ENCODE measurements around the gene HTR3B.

HTR3B gene

GRCh38 chr11:113989916-113990315 is 85.3 kb downstream of the HTR3B start:
- Histone ChIP-seq H3K9me2 (replicated peaks; ENCODE audit: low read depth, low read length) (no peaks in the 10 kb centered on the region), H3K9ac (ENCODE audit: low read depth, low read length, poor library complexity, severe bottlenecking) (no peak overlapping the region), H3K36me3 (ENCODE audit: insufficient read depth, low read length) (no peaks in the 10 kb centered on the region), H3K4me3 (ENCODE audit: low read length, poor library complexity, severe bottlenecking) (no peak overlapping the region), H3K4me1 (ENCODE audit: insufficient read depth, low read length, poor library complexity, severe bottlenecking) (no peaks in the 10 kb centered on the region), H3K79me2 (ENCODE audit: insufficient read depth, low read length) (no peaks in the 10 kb centered on the region), H4K20me1 (ENCODE audit: insufficient read depth, low read length, poor library complexity, severe bottlenecking) (no peaks in the 10 kb centered on the region), H2AFZ (ENCODE audit: low read length) (no peak overlapping the region), H3K4me2 (ENCODE audit: low read depth, low read length, poor library complexity, severe bottlenecking) (no peak overlapping the region), H3K27me3 (ENCODE audit: insufficient read depth, low read length, poor library complexity, severe bottlenecking) (no peaks in the 10 kb centered on the region), H3K9me3 (ENCODE audit: insufficient read depth, low read depth, low read length) (no peaks in the 10 kb centered on the region), H3F3A (ENCODE audit: low read depth) (no peaks in the 10 kb centered on the region)
- TF ChIP-seq CTCF (conservative IDR thresholded peaks at IDR 0.05; ENCODE audit: low read length), result no peak
- no peak for TF ChIP-seq EZH2phosphoT487 (IDR thresholded peaks at IDR 0.05; ENCODE audit: borderline replicate concordance)

- Histone ChIP-seq H2AFZ (ENCODE audit: low read length) (no peak overlapping the region), H3K79me2 (ENCODE audit: insufficient read depth, low read length) (no peaks in the 10 kb centered on the region), H3F3A (ENCODE audit: low read depth) (no peaks in the 10 kb centered on the region), H3K36me3 (ENCODE audit: insufficient read depth, low read length) (no peaks in the 10 kb centered on the region), H3K9ac (ENCODE audit: low read depth, low read length, poor library complexity, severe bottlenecking) (no peak overlapping the region), H3K9me2 (replicated peaks; ENCODE audit: low read depth, low read length) (no peaks in the 10 kb centered on the region), H3K27me3 (ENCODE audit: insufficient read depth, low read length, poor library complexity, severe bottlenecking) (no peaks in the 10 kb centered on the region), H3K4me3 (ENCODE audit: low read length, poor library complexity, severe bottlenecking) (no peak overlapping the region), H3K4me1 (ENCODE audit: insufficient read depth, low read length, poor library complexity, severe bottlenecking) (no peaks in the 10 kb centered on the region), H3K9me3 (ENCODE audit: insufficient read depth, low read depth, low read length) (no peaks in the 10 kb centered on the region), H3K4me2 (ENCODE audit: low read depth, low read length, poor library complexity, severe bottlenecking) (no peak overlapping the region), H4K20me1 (ENCODE audit: insufficient read depth, low read length, poor library complexity, severe bottlenecking) (no peaks in the 10 kb centered on the region)
- TF ChIP-seq CTCF (conservative IDR thresholded peaks at IDR 0.05; ENCODE audit: low read length) (no peak), EZH2phosphoT487 (IDR thresholded peaks at IDR 0.05; ENCODE audit: borderline replicate concordance) (no peak)
Observed at GRCh38 chr11:113991170-113991569, 86.6 kb downstream of the HTR3B start.

GRCh38 chr11:113991718-113992458 is 87.3 kb downstream of the HTR3B start:
- Histone ChIP-seq H4K20me1 (ENCODE audit: insufficient read depth, low read length, poor library complexity, severe bottlenecking) (no peaks in the 10 kb centered on the region), H3K4me2 (ENCODE audit: low read depth, low read length, poor library complexity, severe bottlenecking) (no peak overlapping the region), H3K79me2 (ENCODE audit: insufficient read depth, low read length) (no peaks in the 10 kb centered on the region), H3K27me3 (ENCODE audit: insufficient read depth, low read length, poor library complexity, severe bottlenecking) (no peaks in the 10 kb centered on the region), H3K36me3 (ENCODE audit: insufficient read depth, low read length) (no peaks in the 10 kb centered on the region), H3K9me2 (replicated peaks; ENCODE audit: low read depth, low read length) (no peaks in the 10 kb centered on the region), H3K9me3 (ENCODE audit: insufficient read depth, low read depth, low read length) (no peaks in the 10 kb centered on the region), H3F3A (ENCODE audit: low read depth) (no peaks in the 10 kb centered on the region), H2AFZ (ENCODE audit: low read length) (no peak overlapping the region), H3K9ac (ENCODE audit: low read depth, low read length, poor library complexity, severe bottlenecking) (no peak overlapping the region), H3K4me1 (ENCODE audit: insufficient read depth, low read length, poor library complexity, severe bottlenecking) (no peaks in the 10 kb centered on the region), H3K4me3 (ENCODE audit: low read length, poor library complexity, severe bottlenecking) (no peak overlapping the region)
- TF ChIP-seq CTCF (conservative IDR thresholded peaks at IDR 0.05; ENCODE audit: low read length) (no peak), EZH2phosphoT487 (IDR thresholded peaks at IDR 0.05; ENCODE audit: borderline replicate concordance) (no peak)
